Mesendoderm (in vitro differentiated cells): Measurements from ENCODE around the gene PACSIN1.

ENCODE experiments used
- DNase-seq: peaks from one replicate; pipeline ENCODE4 v3.0.0; 2013
- H2AK5ac ChIP-seq: 2 replicates; pipeline ENCODE4 v1.6.1; 2013; ENCODE audit warnings: low read length, inconsistent platforms
- H2BK120ac ChIP-seq: 2 replicates; pipeline ENCODE4 v1.6.1; 2013; ENCODE audit warnings: low read depth, mild to moderate bottlenecking, low read length, moderate library complexity, mixed read lengths
- H2BK15ac ChIP-seq: replicated peaks from 2 replicates; pipeline ENCODE4 v1.6.1; 2013; ENCODE audit warnings: low read depth, mild to moderate bottlenecking, moderate library complexity
- H2BK5ac ChIP-seq: 2 replicates; pipeline ENCODE4 v1.6.1; 2013; ENCODE audit warnings: low read length, inconsistent platforms
- H3K18ac ChIP-seq: 2 replicates; pipeline ENCODE4 v1.6.1; 2013; ENCODE audit warnings: mild to moderate bottlenecking, low read length, mixed read lengths
- H3K23ac ChIP-seq: one replicate; pipeline ENCODE4 v1.6.1; 2013; ENCODE audit warnings: low read length
- H3K27ac ChIP-seq: 2 replicates; pipeline ENCODE4 v1.5.1; 2013; ENCODE audit warnings: low read depth, mild to moderate bottlenecking, inconsistent platforms, low read length, moderate library complexity
- H3K27me3 ChIP-seq: 2 replicates; pipeline ENCODE4 v1.6.1; 2013; ENCODE audit warnings: low read length, control low read depth, mild to moderate bottlenecking, inconsistent platforms; ENCODE audit not compliant: insufficient read depth, poor library complexity
- H3K36me3 ChIP-seq: 2 replicates; pipeline ENCODE4 v1.6.1; 2013; ENCODE audit warnings: low read length, inconsistent platforms; ENCODE audit not compliant: control insufficient read depth, insufficient read depth
- H3K4ac ChIP-seq: one replicate; pipeline ENCODE4 v1.6.1; 2013; ENCODE audit warnings: low read depth, mild to moderate bottlenecking, low read length, moderate library complexity
- H3K4me1 ChIP-seq: 2 replicates; pipeline ENCODE4 v1.6.1; 2013; ENCODE audit warnings: low read depth, low read length, inconsistent platforms; ENCODE audit not compliant: control insufficient read depth
- H3K4me2 ChIP-seq: 2 replicates; pipeline ENCODE4 v1.6.1; 2013; ENCODE audit warnings: low read length
- H3K4me3 ChIP-seq: 2 replicates; pipeline ENCODE4 v1.5.1; 2013; ENCODE audit warnings: mild to moderate bottlenecking, low read length
- H3K56ac ChIP-seq: one replicate; pipeline ENCODE4 v1.6.1; 2013; ENCODE audit warnings: low read length
- H3K79me1 ChIP-seq: 2 replicates; pipeline ENCODE4 v1.6.1; 2013; ENCODE audit warnings: low read length, inconsistent platforms
- H3K79me2 ChIP-seq: 2 replicates; pipeline ENCODE4 v1.6.1; 2013; ENCODE audit warnings: mild to moderate bottlenecking, low read length; ENCODE audit not compliant: control insufficient read depth, insufficient read depth
- H3K9ac ChIP-seq: 2 replicates; pipeline ENCODE4 v1.6.1; 2013; ENCODE audit warnings: low read length, inconsistent platforms
- H4K5ac ChIP-seq: one replicate; pipeline ENCODE4 v1.6.1; 2013; ENCODE audit warnings: low read length
- H4K8ac ChIP-seq: one replicate; pipeline ENCODE4 v1.6.1; 2013; ENCODE audit warnings: low read depth, mild to moderate bottlenecking, control low read depth, low read length, moderate library complexity
- WGBS: extraction: QIAGEN DNeasy Blood & Tissue Kit; methylation state at CpG from one replicate; pipeline ENCODE4 v1.1.7; 2013; ENCODE audit warnings: low lambda C conversion rate, missing lambda C conversion rate; ENCODE audit not compliant: insufficient coverage; ENCODE audit errors: extremely low coverage; 5-methylcytosine and 5-hydroxymethylcytosine counted together

The PACSIN1 gene

DNA sequence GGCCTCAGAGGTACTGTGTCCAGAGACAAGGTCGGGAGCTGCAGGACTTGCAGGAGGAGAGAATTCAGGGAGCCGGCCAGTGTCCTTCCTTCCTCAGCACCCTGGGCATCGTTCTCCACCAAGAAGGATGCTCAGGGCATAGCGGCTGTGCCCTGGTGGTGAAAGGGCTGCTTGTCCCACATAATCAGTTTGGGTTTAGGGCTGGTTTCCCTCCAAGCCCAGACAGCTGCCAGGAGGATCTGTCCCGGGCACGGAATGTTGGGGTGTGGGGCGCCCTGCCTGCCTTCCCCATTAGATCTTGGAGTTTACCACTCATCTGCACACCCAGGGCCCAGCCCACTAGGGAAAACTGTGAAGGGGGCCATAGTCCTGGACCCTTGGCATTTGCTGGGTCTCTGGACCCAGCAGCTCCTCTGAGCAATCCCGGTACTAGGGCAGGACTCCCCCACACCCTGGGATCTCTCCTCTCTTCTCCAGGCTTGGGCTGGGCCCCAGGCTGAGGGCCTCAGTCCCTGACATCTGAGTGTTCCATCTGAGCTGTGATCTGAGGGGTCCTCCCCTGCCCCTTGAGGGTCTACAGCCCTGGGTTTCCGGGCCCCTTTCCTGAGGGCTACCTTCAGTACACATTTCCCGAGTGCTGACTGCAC, 108.9 kb downstream of the PACSIN1 start:
- DNase-seq = no peak
- no peaks in the 10 kb centered on the region for H3K36me3 ChIP-seq
- no peak overlapping the region for H3K56ac ChIP-seq
- no peak overlapping the region for H2BK120ac ChIP-seq
- WGBS = no CpG with 5 or more reads among the region's 10 CpGs
- H3K4me1 ChIP-seq = peaks cover 2% of the 10 kb centered on the region
- H3K4me3 ChIP-seq = no peak overlapping the region
- H4K5ac ChIP-seq = no peak overlapping the region
- H3K4ac ChIP-seq = no peak overlapping the region
- no peaks in the 10 kb centered on the region for H3K27me3 ChIP-seq
- no peak overlapping the region for H3K4me2 ChIP-seq
- no peak overlapping the region for H4K8ac ChIP-seq
- H2BK5ac ChIP-seq = no peak overlapping the region
- H3K27ac ChIP-seq = no peak overlapping the region
- no peaks in the 10 kb centered on the region for H3K79me1 ChIP-seq
- H3K18ac ChIP-seq = no peak overlapping the region
- no peak overlapping the region for H2AK5ac ChIP-seq
- H2BK15ac ChIP-seq = no peak overlapping the region
- no peak overlapping the region for H3K23ac ChIP-seq
- H3K9ac ChIP-seq = no peak overlapping the region
- no peaks in the 10 kb centered on the region for H3K79me2 ChIP-seq

DNA sequence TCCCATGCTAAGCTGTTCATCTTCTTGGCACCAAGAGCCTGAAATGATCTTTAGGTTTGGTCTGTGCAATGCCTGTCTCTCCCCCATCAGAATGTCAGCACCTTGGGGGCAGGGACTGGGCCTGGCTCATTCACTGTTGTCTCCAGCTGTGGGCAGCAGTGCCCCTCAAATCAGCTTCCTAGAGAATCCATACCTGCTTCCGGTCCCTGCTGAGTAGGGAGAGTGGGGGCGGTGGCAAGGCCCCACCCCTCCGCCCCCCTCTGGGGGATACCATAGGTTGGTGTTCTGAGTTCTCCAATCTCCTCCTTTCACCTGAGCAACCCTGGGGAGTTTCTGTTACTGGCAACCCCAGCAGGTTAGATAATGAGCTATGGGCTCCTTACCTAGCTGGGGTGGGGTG, 109.5 kb downstream of the PACSIN1 start:
- no peak overlapping the region for H4K8ac ChIP-seq
- H2BK120ac ChIP-seq = no peak overlapping the region
- no CpG with 5 or more reads among the region's 3 CpGs for WGBS
- H3K9ac ChIP-seq = no peak overlapping the region
- H3K79me1 ChIP-seq = no peaks in the 10 kb centered on the region
- H2BK5ac ChIP-seq = no peak overlapping the region
- H3K4me3 ChIP-seq = no peak overlapping the region
- no peak overlapping the region for H2BK15ac ChIP-seq
- H3K18ac ChIP-seq = no peak overlapping the region
- H4K5ac ChIP-seq = no peak overlapping the region
- H3K27me3 ChIP-seq = no peaks in the 10 kb centered on the region
- H3K79me2 ChIP-seq = no peaks in the 10 kb centered on the region
- H3K4me1 ChIP-seq = peaks cover 2% of the 10 kb centered on the region
- DNase-seq = peak; percentile 53
- no peak overlapping the region for H2AK5ac ChIP-seq
- no peak overlapping the region for H3K27ac ChIP-seq
- no peak overlapping the region for H3K4ac ChIP-seq
- H3K4me2 ChIP-seq = no peak overlapping the region
- H3K23ac ChIP-seq = no peak overlapping the region
- no peaks in the 10 kb centered on the region for H3K36me3 ChIP-seq
- no peak overlapping the region for H3K56ac ChIP-seq

DNA sequence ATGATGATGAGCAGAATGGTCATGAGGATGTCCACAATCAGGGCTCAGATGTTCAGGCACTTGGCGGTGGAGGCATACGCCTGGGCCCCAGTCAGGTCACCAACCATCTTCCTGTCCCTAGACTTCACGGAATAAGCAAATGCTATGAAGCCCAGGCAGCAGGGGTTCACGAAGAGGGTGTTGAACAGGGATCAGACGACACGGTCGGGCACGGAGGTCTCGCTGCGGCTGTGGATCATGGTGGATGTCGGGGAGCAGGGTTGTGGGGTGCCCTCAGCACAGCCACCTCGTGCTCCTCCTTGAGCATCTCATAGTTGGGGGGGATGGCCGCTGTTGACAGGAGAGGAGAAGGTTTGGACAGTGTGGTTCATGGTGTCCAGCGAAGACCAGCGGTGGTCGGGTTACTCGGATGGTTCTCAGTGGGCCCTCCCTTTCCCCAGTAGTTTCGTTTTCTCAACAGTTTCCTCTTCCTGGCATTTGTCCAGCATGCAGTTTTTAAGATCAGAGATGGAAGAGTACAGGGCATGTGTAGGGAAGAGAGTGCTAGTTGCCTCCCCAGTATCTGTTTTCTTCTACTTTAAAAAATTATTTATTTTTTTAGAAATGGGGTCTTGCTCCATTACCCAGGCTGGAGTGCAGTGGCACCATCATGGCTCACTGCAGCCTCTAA, 110.5 kb downstream of the PACSIN1 start:
- whole genome bisulfite sequencing = no CpG with 5 or more reads among the region's 18 CpGs
- no peak overlapping the region for H4K8ac ChIP-seq
- H2BK15ac ChIP-seq = no peak overlapping the region
- peaks cover 2% of the 10 kb centered on the region for H3K4me1 ChIP-seq
- H2BK5ac ChIP-seq = no peak overlapping the region
- H2BK120ac ChIP-seq = no peak overlapping the region
- no peak for DNase-seq
- H2AK5ac ChIP-seq = no peak overlapping the region
- no peaks in the 10 kb centered on the region for H3K27me3 ChIP-seq
- no peak overlapping the region for H3K4me2 ChIP-seq
- H3K27ac ChIP-seq = no peak overlapping the region
- H3K36me3 ChIP-seq = no peaks in the 10 kb centered on the region
- no peak overlapping the region for H4K5ac ChIP-seq
- H3K9ac ChIP-seq = no peak overlapping the region
- H3K79me2 ChIP-seq = no peaks in the 10 kb centered on the region
- H3K4ac ChIP-seq = no peak overlapping the region
- no peak overlapping the region for H3K4me3 ChIP-seq
- H3K18ac ChIP-seq = no peak overlapping the region
- H3K79me1 ChIP-seq = no peaks in the 10 kb centered on the region
- no peak overlapping the region for H3K56ac ChIP-seq
- no peak overlapping the region for H3K23ac ChIP-seq

DNA sequence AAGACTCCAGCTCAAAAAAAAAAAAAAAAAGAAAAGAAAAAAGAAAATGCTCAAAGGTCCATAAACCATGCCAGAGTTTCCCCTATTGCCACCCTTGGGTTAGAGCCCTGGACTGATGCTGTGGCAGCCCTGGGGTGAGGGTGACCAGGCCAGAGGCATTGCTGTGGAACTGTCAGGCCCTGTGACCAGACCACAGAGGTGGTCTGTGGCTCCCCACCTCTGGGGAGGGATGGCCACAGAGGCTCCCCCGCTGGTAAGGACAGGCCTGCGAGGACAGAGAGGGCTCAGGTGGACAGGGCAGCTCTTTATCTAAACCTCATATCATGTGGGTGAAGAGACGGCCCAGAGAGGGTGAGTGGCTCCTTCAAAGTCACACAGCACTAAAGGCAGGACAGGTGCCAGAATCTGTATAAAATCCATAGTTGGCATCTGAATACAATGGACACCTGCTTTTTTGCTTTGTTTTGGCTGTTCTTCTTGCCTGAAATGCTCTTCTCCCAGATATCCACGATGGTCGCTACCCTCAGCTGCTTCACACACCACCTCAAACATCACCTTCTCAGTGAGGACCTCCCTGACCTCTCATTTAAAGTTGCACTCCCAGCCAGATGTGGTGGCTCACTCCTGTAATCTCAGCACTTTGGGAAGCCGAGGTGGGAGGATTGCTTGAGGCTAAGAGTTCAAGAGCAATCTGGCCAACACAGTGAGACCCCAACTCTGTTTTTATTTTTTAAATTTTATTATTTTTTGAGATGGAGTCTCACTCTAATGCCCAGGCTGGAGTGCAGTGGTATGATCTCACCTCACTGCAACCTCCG, 112.8 kb downstream of the PACSIN1 start:
- Histone ChIP-seq H4K5ac (no peak overlapping the region), H3K79me2 (no peaks in the 10 kb centered on the region), H3K23ac (no peak overlapping the region), H3K4me2 (no peak overlapping the region), H2BK15ac (no peak overlapping the region), H2AK5ac (no peak overlapping the region), H3K4ac (no peak overlapping the region), H3K27me3 (no peaks in the 10 kb centered on the region), H3K36me3 (no peaks in the 10 kb centered on the region), H3K9ac (no peak overlapping the region), H3K4me3 (no peak overlapping the region), H3K56ac (no peak overlapping the region), H3K18ac (no peak overlapping the region), H2BK5ac (no peak overlapping the region), H2BK120ac (no peak overlapping the region), H3K27ac (no peak overlapping the region), H3K79me1 (no peaks in the 10 kb centered on the region), H3K4me1 (peaks cover 2% of the 10 kb centered on the region), H4K8ac (no peak overlapping the region)
- DNase-seq = no peak
- WGBS = no CpG with 5 or more reads among the region's 7 CpGs

DNA sequence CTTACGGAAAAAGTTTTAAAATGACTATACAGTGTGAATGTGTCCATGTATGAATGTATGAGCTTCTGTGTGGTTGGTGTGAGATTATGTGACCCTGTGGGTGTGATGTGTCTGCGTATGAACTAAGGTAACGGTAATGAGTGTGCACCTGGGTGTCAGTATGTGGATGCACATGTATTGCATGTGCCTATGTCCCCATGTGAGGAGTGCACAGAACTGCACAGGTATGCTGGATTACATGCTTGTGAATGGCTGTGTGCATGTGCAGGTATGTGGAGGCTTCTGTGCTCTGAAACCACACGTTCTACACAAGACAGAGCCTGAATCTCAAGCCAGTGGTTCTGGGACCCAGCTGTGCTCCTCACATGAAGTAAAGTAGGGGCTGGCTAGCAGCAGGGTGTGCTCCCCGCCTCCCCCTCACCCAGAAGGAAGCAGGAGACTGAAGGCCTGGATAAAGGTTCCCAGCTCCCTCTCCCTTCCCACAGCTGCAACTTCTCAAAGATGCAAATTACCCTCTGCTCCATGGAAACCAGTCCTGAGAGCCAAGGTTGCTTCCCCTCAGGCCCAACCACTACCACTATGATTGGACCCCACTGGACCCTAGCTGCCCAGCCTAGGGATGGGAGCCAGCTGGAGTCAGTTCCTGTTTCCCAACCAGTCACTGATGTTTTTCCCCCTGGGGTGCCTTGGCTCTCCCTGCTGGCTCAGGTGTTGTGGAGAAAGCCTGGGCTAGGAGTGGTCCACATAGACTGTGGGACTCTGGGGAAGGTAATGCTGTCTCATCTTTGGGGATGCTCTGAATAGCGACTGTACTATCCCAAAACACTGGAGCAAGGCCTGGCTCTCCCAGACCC, 115.1 kb downstream of the PACSIN1 start:
- H3K18ac ChIP-seq = no peak overlapping the region
- no peak overlapping the region for H3K56ac ChIP-seq
- H4K5ac ChIP-seq = no peak overlapping the region
- no peak overlapping the region for H3K23ac ChIP-seq
- no peak overlapping the region for H3K4me2 ChIP-seq
- H2BK120ac ChIP-seq = no peak overlapping the region
- no peak overlapping the region for H2AK5ac ChIP-seq
- peaks cover 3% of the 10 kb centered on the region for H3K4me1 ChIP-seq
- WGBS = no CpG with 5 or more reads among the region's 6 CpGs
- no peaks in the 10 kb centered on the region for H3K79me1 ChIP-seq
- no peak overlapping the region for H3K4ac ChIP-seq
- H3K27ac ChIP-seq = no peak overlapping the region
- H4K8ac ChIP-seq = no peak overlapping the region
- no peak overlapping the region for H3K4me3 ChIP-seq
- no peak for DNase-seq
- H2BK5ac ChIP-seq = no peak overlapping the region
- no peak overlapping the region for H2BK15ac ChIP-seq
- no peak overlapping the region for H3K9ac ChIP-seq
- no peaks in the 10 kb centered on the region for H3K27me3 ChIP-seq
- H3K36me3 ChIP-seq = no peaks in the 10 kb centered on the region
- no peaks in the 10 kb centered on the region for H3K79me2 ChIP-seq
